ENCODE results near the gene WDR6.

Gene WDR6

GRCh38 chr3:49016414-49017228 lies 9.4 kb downstream of the WDR6 start:
- DNase-seq, result no peak

GRCh38 chr3:49017229-49017970 lies 10.2 kb downstream of the WDR6 start:
- no peak for DNase-seq

- peak; percentile 38 for DNase-seq
Measured at GRCh38 chr3:49017971-49018706, 10.9 kb downstream of the WDR6 start, which contains the start of gene DALRD3. DALRD3 (minus strand) TSS chr3:49018580; CDS start chr3:49018564, 16 bp downstream.

- no peak for DNase-seq
Measured at GRCh38 chr3:49018707-49019006, 11.5 kb downstream of the WDR6 start.

- DNase-seq, result no peak
Measured at GRCh38 chr3:49019941-49020329, 12.7 kb downstream of the WDR6 start.

GRCh38 chr3:49020330-49021212 lies 13.4 kb downstream of the WDR6 start:
- no peak for DNase-seq

GRCh38 chr3:49021213-49021812 lies 14.1 kb downstream of the WDR6 start:
- DNase-seq, result peak; percentile 90

GRCh38 chr3:49021813-49022687 lies 14.9 kb downstream of the WDR6 start, which contains the start of gene NDUFAF3:
NDUFAF3 (plus strand) TSS chr3:49022121; CDS start chr3:49022145, 24 bp downstream.
- peak; percentile 67 for DNase-seq

- no peak for DNase-seq
Measured at GRCh38 chr3:49022688-49023171, 15.5 kb downstream of the WDR6 start.

GRCh38 chr3:49023775-49024174 lies 16.6 kb downstream of the WDR6 start:
- no peak for DNase-seq

- no peak for DNase-seq
Measured at GRCh38 chr3:49024449-49024848, 17.3 kb downstream of the WDR6 start.

- no peak for DNase-seq
Measured at GRCh38 chr3:49025005-49025792, 18.0 kb downstream of the WDR6 start.

- DNase-seq, result no peak
Measured at GRCh38 chr3:49025793-49026520, 18.8 kb downstream of the WDR6 start.

GRCh38 chr3:49026536-49026935 lies 19.3 kb downstream of the WDR6 start:
- DNase-seq, result no peak

- no peak for DNase-seq
Measured at GRCh38 chr3:49027634-49028033, 20.4 kb downstream of the WDR6 start.

- DNase-seq, result no peak
Measured at GRCh38 chr3:49028298-49028672, 21.1 kb downstream of the WDR6 start.

- peak; percentile 67 for DNase-seq
Measured at GRCh38 chr3:49028673-49029562, 21.7 kb downstream of the WDR6 start, which contains the start of gene IMPDH2. IMPDH2 (minus strand) TSS chr3:49029398; CDS start chr3:49029350, 48 bp downstream.

- DNase-seq, result no peak
Measured at GRCh38 chr3:49029563-49029884, 22.3 kb downstream of the WDR6 start.
